Neutrophil (primary cell): ENCODE data around the gene CMSS1.

Source experiments
- H3K27ac ChIP-seq: fragments of 200-600 bp; sonication (generic); 2 replicates; pipeline ENCODE4 v1.5.1; 2016; ENCODE audit warnings: mild to moderate bottlenecking, moderate library complexity
- H3K27me3 ChIP-seq: fragments of 200-600 bp; sonication (generic); 2 replicates; pipeline ENCODE4 v1.6.0; 2016; ENCODE audit warnings: mild to moderate bottlenecking
- H3K36me3 ChIP-seq: fragments of 200-600 bp; sonication (generic); 2 replicates; pipeline ENCODE4 v1.5.1; 2017
- H3K4me1 ChIP-seq, 2 experiments: fragments of 200-600 bp in 1 of 2; sonication (generic) in 1 of 2; 1 replicate in 1 of 2; 2 replicates in 1 of 2; pipeline versions ENCODE4 v1.5.1 to v1.6.1; 2013 to 2016; ENCODE audit warnings: low read depth in 1 of 2, low read length in 1 of 2, mild to moderate bottlenecking in 1 of 2, moderate library complexity in 1 of 2; ENCODE audit not compliant: control insufficient read depth in 1 of 2, insufficient read depth in 1 of 2
- H3K4me3 ChIP-seq, 2 experiments: fragments of 200-600 bp in 1 of 2; sonication (generic) in 1 of 2; 1 replicate in 1 of 2; 2 replicates in 1 of 2; pipeline ENCODE4 v1.5.1; 2013 to 2016; ENCODE audit warnings: low read depth in 1 of 2, low read length in 1 of 2, mild to moderate bottlenecking in 1 of 2, moderate library complexity in 1 of 2
- H3K9me3 ChIP-seq: fragments of 200-600 bp; sonication (generic); 2 replicates; pipeline ENCODE4 v1.5.1; 2016
- CTCF ChIP-seq: fragments of 200-600 bp; sonication (generic); IDR thresholded peaks from 2 replicates; pipeline ENCODE4 v1.5.1; 2016; ENCODE audit warnings: antibody characterized with exemption

The CMSS1 gene

GRCh38 chr3:100108464-100109079 is 290.9 kb downstream of the CMSS1 start:
- no peaks in the 10 kb centered on the region for H3K9me3 ChIP-seq
- TF ChIP-seq CTCF = no peak
- no peaks in the 10 kb centered on the region for H3K36me3 ChIP-seq
- peaks cover 47 to 50% of the 10 kb centered on the region in 2 experiments for H3K4me1 ChIP-seq
- H3K4me3 ChIP-seq = no peak overlapping the region
- no peaks in the 10 kb centered on the region for H3K27me3 ChIP-seq
- H3K27ac ChIP-seq = no peak overlapping the region

GRCh38 chr3:100110162-100110561 is 292.5 kb downstream of the CMSS1 start:
- no peaks in the 10 kb centered on the region for H3K9me3 ChIP-seq
- no peak overlapping the region for H3K4me3 ChIP-seq
- no peak for TF ChIP-seq CTCF
- no peaks in the 10 kb centered on the region for H3K27me3 ChIP-seq
- peaks cover 38 to 44% of the 10 kb centered on the region in 2 experiments for H3K4me1 ChIP-seq
- H3K27ac ChIP-seq = no peak overlapping the region
- H3K36me3 ChIP-seq = no peaks in the 10 kb centered on the region

- Histone ChIP-seq H3K27me3 (no peaks in the 10 kb centered on the region), H3K4me3 (no peak overlapping the region), H3K36me3 (no peaks in the 10 kb centered on the region), H3K27ac (no peak overlapping the region), H3K4me1 (peaks cover 23 to 28% of the 10 kb centered on the region in 2 experiments), H3K9me3 (no peaks in the 10 kb centered on the region)
- TF ChIP-seq CTCF = no peak
These were observed 294.1 kb downstream of the CMSS1 start for GRCh38 chr3:100111728-100112127.

- Histone ChIP-seq H3K4me1 (peaks cover 7 to 13% of the 10 kb centered on the region in 2 experiments), H3K4me3 (no peak overlapping the region)
- TF ChIP-seq CTCF = no peak
These were observed 296.2 kb downstream of the CMSS1 start for GRCh38 chr3:100113723-100114412.

GRCh38 chr3:100114413-100115030 is 296.9 kb downstream of the CMSS1 start, which contains the start of gene FILIP1L:
FILIP1L (minus strand) TSS chr3:100114501.
- Histone ChIP-seq H3K36me3 (no peaks in the 10 kb centered on the region), H3K4me3 (no peak within 1 kb of the TSS), H3K27ac (no peak within 1 kb of the TSS), H3K27me3 (no peaks in the 10 kb centered on the region), H3K9me3 (no peaks in the 10 kb centered on the region), H3K4me1 (peaks cover 6 to 13% of the 10 kb centered on the region in 2 experiments)
- no peak for TF ChIP-seq CTCF

More at GRCh38 chr3:100113723-100114412, 296.2 kb downstream of the CMSS1 start:
- no peaks in the 10 kb centered on the region for H3K27me3 ChIP-seq
- no peaks in the 10 kb centered on the region for H3K9me3 ChIP-seq
- no peaks in the 10 kb centered on the region for H3K36me3 ChIP-seq
- no peak overlapping the region for H3K27ac ChIP-seq
